ENCODE measurements around the gene RNFT1. TPM values are rescaled to one million over a fixed set of nuclear protein-coding genes. Genes with fewer than 3 reads are reported as not detected.
"Not testable (repeated sequence)": the region's sequence is repeated elsewhere in the genome, so short reads cannot be mapped to it uniquely, and the experiment has no call there.

The RNFT1 gene
- total and polyA plus RNA-seq, 4 donors = 22.6 to 25.1 (median 23.7) TPM

DNA sequence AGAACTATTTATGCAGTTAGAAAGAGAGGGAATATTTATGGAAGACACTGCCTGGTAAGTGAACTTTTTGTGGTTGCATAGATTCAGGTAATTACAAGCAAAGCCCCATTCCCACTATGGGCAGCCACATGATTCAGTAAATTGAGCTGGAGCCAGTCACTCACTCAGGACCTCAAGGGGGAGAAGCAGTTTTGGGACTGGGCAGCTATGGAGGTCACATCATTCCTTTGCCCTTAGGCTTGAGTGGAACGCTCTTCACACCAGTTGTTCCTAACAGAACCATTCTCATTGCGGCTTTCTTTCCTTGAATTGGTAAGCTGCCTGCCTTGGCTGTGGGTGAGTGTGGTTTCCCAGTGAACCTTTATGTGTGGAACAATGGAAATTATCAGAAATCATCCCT lies 34.4 kb downstream of the RNFT1 start:
- H3K36me3 ChIP-seq (ENCODE audit: control insufficient read depth in 4 of 4, insufficient read depth in 4 of 4, low read length in 4 of 4) = peaks cover 11 to 23% (median 15%) of the 10 kb centered on the region in 4 donors
- not testable (repeated sequence) for H3K27me3 ChIP-seq (ENCODE audit: control insufficient read depth in 3 of 3, insufficient read depth in 3 of 3, low read length in 2 of 3); ATAC-seq (ENCODE audit: insufficient read depth, low FRiP score); H3K4me3 ChIP-seq; H3K4me1 ChIP-seq (ENCODE audit: control insufficient read depth in 5 of 5, insufficient read depth in 5 of 5, low read length in 5 of 5); DNase-seq; H3K9ac ChIP-seq (ENCODE audit: insufficient read depth in 1 of 2, low read length in 2 of 2); H3K9me3 ChIP-seq (ENCODE audit: control insufficient read depth in 4 of 4, insufficient read depth in 3 of 4, low read length in 3 of 4); H3K27ac ChIP-seq (ENCODE audit: low read depth in 1 of 2, low read length in 1 of 2)
- WGBS, 2 donors = 98% methylated on average over 2 of the region's 2 CpGs

DNA sequence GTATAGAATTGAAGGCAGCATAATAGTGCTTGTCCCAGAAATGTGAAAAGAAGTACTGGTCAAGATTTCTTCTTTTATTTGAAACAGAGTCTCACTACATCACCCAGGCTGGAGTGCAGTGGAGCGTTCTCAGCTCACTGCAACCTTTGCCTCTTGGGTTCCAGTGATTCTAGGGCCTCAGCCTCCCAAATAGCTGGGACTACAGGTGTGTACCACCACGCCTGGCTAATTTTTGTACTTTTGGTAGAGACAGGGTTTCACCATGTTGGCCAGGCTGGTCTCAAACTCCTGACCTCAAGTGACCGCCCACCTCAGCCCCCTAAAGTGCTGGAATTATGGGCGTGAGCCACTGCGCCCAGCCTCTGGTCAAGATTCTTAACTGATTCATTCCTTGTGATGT lies 43.9 kb downstream of the RNFT1 start:
- not testable (repeated sequence) for H3K4me1 ChIP-seq (ENCODE audit: control insufficient read depth in 5 of 5, insufficient read depth in 5 of 5, low read length in 5 of 5); H3K4me3 ChIP-seq; ATAC-seq (ENCODE audit: insufficient read depth, low FRiP score); H3K9me3 ChIP-seq (ENCODE audit: control insufficient read depth in 4 of 4, insufficient read depth in 3 of 4, low read length in 3 of 4); H3K27ac ChIP-seq (ENCODE audit: low read depth in 1 of 2, low read length in 1 of 2); DNase-seq; H3K9ac ChIP-seq (ENCODE audit: insufficient read depth in 1 of 2, low read length in 2 of 2); H3K27me3 ChIP-seq (ENCODE audit: control insufficient read depth in 3 of 3, insufficient read depth in 3 of 3, low read length in 2 of 3)
- 99% methylated on average over 5 of the region's 5 CpGs for WGBS, 2 donors
- H3K36me3 ChIP-seq (ENCODE audit: control insufficient read depth in 4 of 4, insufficient read depth in 4 of 4, low read length in 4 of 4) = peaks cover 13 to 26% (median 17%) of the 10 kb centered on the region in 4 donors

DNA sequence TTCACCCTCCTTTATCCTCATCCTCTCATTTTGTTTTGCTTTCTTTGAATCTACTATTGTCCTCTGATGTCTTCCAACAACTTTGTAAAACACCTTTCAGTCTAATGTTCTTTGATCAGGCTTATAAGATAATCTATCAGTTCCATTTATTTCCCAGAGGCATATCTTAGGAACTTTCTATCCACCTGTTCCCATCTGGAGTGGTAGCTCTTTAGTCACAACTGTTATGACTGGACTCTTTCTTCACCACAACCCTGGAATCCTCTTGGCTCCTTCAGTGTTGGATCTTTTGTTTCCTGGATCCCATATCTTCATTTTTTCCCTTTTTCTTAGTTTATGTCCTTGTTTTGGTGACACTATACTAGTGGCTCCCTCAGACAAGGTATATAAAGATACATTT lies 48.1 kb downstream of the RNFT1 start:
- TF ChIP-seq, protein P1, sequence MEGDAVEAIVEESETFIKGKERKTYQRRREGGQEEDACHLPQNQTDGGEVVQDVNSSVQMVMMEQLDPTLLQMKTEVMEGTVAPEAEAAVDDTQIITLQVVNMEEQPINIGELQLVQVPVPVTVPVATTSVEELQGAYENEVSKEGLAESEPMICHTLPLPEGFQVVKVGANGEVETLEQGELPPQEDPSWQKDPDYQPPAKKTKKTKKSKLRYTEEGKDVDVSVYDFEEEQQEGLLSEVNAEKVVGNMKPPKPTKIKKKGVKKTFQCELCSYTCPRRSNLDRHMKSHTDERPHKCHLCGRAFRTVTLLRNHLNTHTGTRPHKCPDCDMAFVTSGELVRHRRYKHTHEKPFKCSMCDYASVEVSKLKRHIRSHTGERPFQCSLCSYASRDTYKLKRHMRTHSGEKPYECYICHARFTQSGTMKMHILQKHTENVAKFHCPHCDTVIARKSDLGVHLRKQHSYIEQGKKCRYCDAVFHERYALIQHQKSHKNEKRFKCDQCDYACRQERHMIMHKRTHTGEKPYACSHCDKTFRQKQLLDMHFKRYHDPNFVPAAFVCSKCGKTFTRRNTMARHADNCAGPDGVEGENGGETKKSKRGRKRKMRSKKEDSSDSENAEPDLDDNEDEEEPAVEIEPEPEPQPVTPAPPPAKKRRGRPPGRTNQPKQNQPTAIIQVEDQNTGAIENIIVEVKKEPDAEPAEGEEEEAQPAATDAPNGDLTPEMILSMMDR (IDR thresholded peaks at IDR 0.05; ENCODE audit: control extremely low read depth, extremely low read depth) = no peak
- Histone ChIP-seq H3K36me3 (ENCODE audit: control insufficient read depth in 4 of 4, insufficient read depth in 4 of 4, low read length in 4 of 4) (peaks cover 11 to 32% (median 22%) of the 10 kb centered on the region in 4 donors), H3K9ac (ENCODE audit: insufficient read depth in 1 of 2, low read length in 2 of 2) (no peak overlapping the region), H3K4me1 (ENCODE audit: control insufficient read depth in 5 of 5, insufficient read depth in 5 of 5, low read length in 5 of 5) (peaks cover 0 to 1% (median 0%) of the 10 kb centered on the region in 5 donors), H3K9me3 (ENCODE audit: control insufficient read depth in 4 of 4, insufficient read depth in 3 of 4, low read length in 3 of 4) (no peaks in the 10 kb centered on the region), H3K4me3 (no peak overlapping the region), H3K27me3 (ENCODE audit: control insufficient read depth in 3 of 3, insufficient read depth in 3 of 3, low read length in 2 of 3) (no peaks in the 10 kb centered on the region), H3K27ac (ENCODE audit: low read depth in 1 of 2, low read length in 1 of 2) (no peak overlapping the region)
- ATAC-seq (ENCODE audit: insufficient read depth, low FRiP score) = no peak
- no peak for DNase-seq

DNA sequence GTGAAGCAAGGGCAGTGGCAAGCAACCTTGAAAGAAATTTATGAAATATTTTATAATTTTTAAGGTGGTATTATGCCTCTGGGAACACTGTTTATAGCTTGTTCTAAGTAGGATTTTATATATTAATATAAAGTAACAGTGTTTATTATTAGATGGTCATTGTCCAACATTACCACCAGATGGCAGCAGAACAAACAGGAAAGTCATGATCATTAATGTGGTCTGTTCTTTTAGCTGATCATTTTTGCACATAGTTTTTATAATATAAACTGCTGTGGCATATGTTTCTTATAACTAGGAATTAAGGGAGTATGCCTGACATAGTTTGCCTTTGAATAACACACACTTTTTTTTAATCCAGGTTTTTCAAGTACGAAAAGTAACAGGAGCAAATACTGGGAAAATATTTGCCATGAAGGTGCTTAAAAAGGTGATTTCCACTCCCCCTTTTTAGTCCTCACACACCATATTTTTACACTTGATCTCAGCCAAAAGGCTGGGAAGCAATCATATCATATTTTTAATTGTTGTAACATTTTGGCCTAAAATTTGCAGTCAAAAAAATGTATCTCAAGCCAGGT lies 50.2 kb downstream of the RNFT1 start:
- TF ChIP-seq, protein P1 (IDR thresholded peaks at IDR 0.05; ENCODE audit: control extremely low read depth, extremely low read depth) = peak; percentile 9
- Histone ChIP-seq H3K9me3 (ENCODE audit: control insufficient read depth in 4 of 4, insufficient read depth in 3 of 4, low read length in 3 of 4) (no peaks in the 10 kb centered on the region), H3K4me3 (no peak overlapping the region), H3K27ac (ENCODE audit: low read depth in 1 of 2, low read length in 1 of 2) (no peak overlapping the region), H3K9ac (ENCODE audit: insufficient read depth in 1 of 2, low read length in 2 of 2) (no peak overlapping the region), H3K36me3 (ENCODE audit: control insufficient read depth in 4 of 4, insufficient read depth in 4 of 4, low read length in 4 of 4) (peaks cover 9 to 22% (median 14%) of the 10 kb centered on the region in 4 donors), H3K27me3 (ENCODE audit: control insufficient read depth in 3 of 3, insufficient read depth in 3 of 3, low read length in 2 of 3) (no peaks in the 10 kb centered on the region), H3K4me1 (ENCODE audit: control insufficient read depth in 5 of 5, insufficient read depth in 5 of 5, low read length in 5 of 5) (peaks cover 0 to 1% (median 0%) of the 10 kb centered on the region in 5 donors)
- WGBS, 2 donors = 77 to 97% methylated on average over 1 of the region's 1 CpG
- ATAC-seq (ENCODE audit: insufficient read depth, low FRiP score) (no peak), DNase-seq (peak in 2 of 3 donors; percentile 72 to 76)

Measured in lung (tissue), 12 donors.